Panc1 (cell line): Measurements from ENCODE around the gene PCBD2. TPM values are rescaled to one million over a fixed set of nuclear protein-coding genes. Genes with fewer than 3 reads are reported as not detected.
"Not testable (repeated sequence)": the region's sequence is repeated elsewhere in the genome, so short reads cannot be mapped to it uniquely, and the experiment has no call there.

Experiments used
- ATAC-seq: fragments of 200-7000 bp; cut with Tn5 transposase; 2 replicates; pipeline ENCODE4 v1.9.1; 2020; ENCODE audit warnings: mild to moderate bottlenecking, moderate library complexity
- BruUV-seq: library from RNA; stranded (reverse); fragments of 400-500 nt; replicated peaks from 2 replicates; lab custom pipeline; 2021; lab: Mats Ljungman, UMichigan
- CTCF ChIA-PET: fragments of 300-600 bp; sonication (Branson Sonifier 250); formaldehyde crosslinking; loops from one replicate; lab custom pipeline; 2022; ENCODE audit warnings: antibody characterized with exemption; lab: Charles Lee
- POLR2A ChIA-PET: fragments of 300-600 bp; sonication (Branson Sonifier 250); formaldehyde crosslinking; loops from one replicate; lab custom pipeline; 2022; ENCODE audit warnings: antibody characterized with exemption; lab: Charles Lee
- DNase-seq: peaks from one replicate; pipeline ENCODE4 v3.0.0-alpha.2; 2010; ENCODE audit warnings: low read depth, low spot score
- H3K27ac ChIP-seq: 2 replicates; pipeline ENCODE4 v1.5.1; 2011; ENCODE audit warnings: mild to moderate bottlenecking, low read length, inconsistent platforms
- H3K27me3 ChIP-seq: fragments of 200-500 bp; sonication (Bioruptor generic); 2 replicates; pipeline ENCODE4 v1.6.0; 2014; ENCODE audit warnings: low read length, inconsistent platforms; ENCODE audit not compliant: control insufficient read depth, insufficient read depth
- H3K36me3 ChIP-seq: fragments of 200-500 bp; sonication (Bioruptor generic); 2 replicates; pipeline ENCODE4 v1.5.1; 2014; ENCODE audit warnings: inconsistent platforms, mild to moderate bottlenecking, low read length, moderate library complexity; ENCODE audit not compliant: control insufficient read depth, insufficient read depth
- H3K4me1 ChIP-seq: 2 replicates; pipeline ENCODE4 v1.5.1; 2011; ENCODE audit warnings: inconsistent platforms, mild to moderate bottlenecking, low read length, moderate library complexity; ENCODE audit not compliant: control insufficient read depth, insufficient read depth
- H3K4me3 ChIP-seq, 2 experiments: 2 replicates each; pipeline ENCODE4 v1.5.1; 2011 to 2012; ENCODE audit warnings: low read depth in 2 of 2, low read length in 2 of 2, mild to moderate bottlenecking in 2 of 2, inconsistent platforms in 1 of 2, moderate library complexity in 1 of 2
- H3K9me3 ChIP-seq: fragments of 200-500 bp; sonication (Bioruptor generic); 2 replicates; pipeline ENCODE4 v1.5.1; 2014; ENCODE audit warnings: low read depth, mild to moderate bottlenecking, inconsistent platforms, low read length, moderate library complexity; ENCODE audit not compliant: control insufficient read depth, insufficient read depth
- CTCF ChIP-seq: fragments of 450-650 bp; IDR thresholded peaks from 2 replicates; pipeline ENCODE4 v1.5.1; 2017; ENCODE audit warnings: mild to moderate bottlenecking
- POLR2AphosphoS5 ChIP-seq: IDR thresholded peaks from 2 replicates; pipeline ENCODE4 v1.6.1; 2012; ENCODE audit warnings: mild to moderate bottlenecking, low read depth, low read length, moderate library complexity
- REST ChIP-seq, 2 experiments: IDR thresholded peaks; 2 replicates each; pipeline ENCODE4 v1.6.1; 2011 to 2012; ENCODE audit warnings: low read depth in 2 of 2, control low read depth in 1 of 2, low read length in 1 of 2, mild to moderate bottlenecking in 1 of 2, moderate library complexity in 1 of 2; ENCODE audit not compliant: insufficient read depth in 1 of 2
- SIN3A ChIP-seq: IDR thresholded peaks from 2 replicates; pipeline ENCODE4 v1.6.1; 2012; ENCODE audit warnings: low read depth, mild to moderate bottlenecking, low read length, moderate library complexity, borderline replicate concordance; ENCODE audit not compliant: insufficient read depth
- TCF7L2 ChIP-seq: IDR thresholded peaks from 2 replicates; pipeline ENCODE4 v1.6.1; 2011; ENCODE audit warnings: mild to moderate bottlenecking, low read depth, low read length, inconsistent platforms
- in situ Hi-C: cut with HindIII; loops from 2 replicates; pipeline ENCODE4 v1.10.0; 2016; ENCODE audit warnings: low sequenced_read_pairs, low pct_unique_long_range_greater_than_20kb
- intact Hi-C: fragments of 100-400 bp; cut with micrococcal nuclease; formaldehyde crosslinking; loops from one replicate; pipeline ENCODE4 v1.10.0; 2022; ENCODE audit not compliant: unreplicated experiment
- total RNA-seq: library from RNA; stranded (reverse); gene quantifications from one replicate; pipeline ENCODE4 v1.2.1, GENCODE V29; 2021; ENCODE audit not compliant: unreplicated experiment

PCBD2 gene
- total RNA-seq, 1 experiment from 2014 or later: 19.8 TPM

- no peak for ATAC-seq
- H3K4me1 ChIP-seq: no peaks in the 10 kb centered on the region
- no peaks in the 10 kb centered on the region for H3K27me3 ChIP-seq
- ChIA-PET POLR2A (no interaction called here), CTCF (no interaction called here)
- DNase-seq: no peak
- no TSS peak for BruUV-seq
- in situ Hi-C loops: no loop called here
- TF ChIP-seq REST (IDR thresholded peaks at IDR 0.05; ENCODE audit: insufficient read depth in 1 of 2, low read depth in 2 of 2, low read length in 1 of 2) (no peak), CTCF (no peak), SIN3A (no peak), TCF7L2 (no peak), POLR2AphosphoS5 (no peak)
- H3K36me3 ChIP-seq: no peaks in the 10 kb centered on the region
- intact Hi-C loops: no loop called here
- H3K9me3 ChIP-seq: peaks cover 6% of the 10 kb centered on the region; the same call in 1 of the 2 replicates
- H3K4me3 ChIP-seq: no peak overlapping the region
- no peak overlapping the region for H3K27ac ChIP-seq
Measured at GRCh38 chr5:134989266-134989830, 84.4 kb downstream of the PCBD2 start.

- in situ Hi-C loops, BruUV-seq, H3K9me3 ChIP-seq, H3K4me3 ChIP-seq, CTCF ChIA-PET, POLR2A ChIA-PET, H3K27ac ChIP-seq, H3K36me3 ChIP-seq, DNase-seq, ATAC-seq, H3K4me1 ChIP-seq, intact Hi-C loops, H3K27me3 ChIP-seq: not testable (repeated sequence)
Measured at GRCh38 chr5:134990183-134990582, 85.3 kb downstream of the PCBD2 start.

- Histone ChIP-seq H3K27ac (no peak overlapping the region), H3K4me1 (no peaks in the 10 kb centered on the region), H3K27me3 (no peaks in the 10 kb centered on the region), H3K4me3 (no peak overlapping the region), H3K36me3 (no peaks in the 10 kb centered on the region), H3K9me3 (peaks cover 6% of the 10 kb centered on the region; the same call in 1 of the 2 replicates)
- ChIA-PET POLR2A (no interaction called here), CTCF (no interaction called here)
- intact Hi-C loops: no loop called here
- TF ChIP-seq CTCF: no peak
- no peak for TF ChIP-seq POLR2AphosphoS5
- no peak for TF ChIP-seq REST (IDR thresholded peaks at IDR 0.05; ENCODE audit: insufficient read depth in 1 of 2, low read depth in 2 of 2, low read length in 1 of 2)
- TF ChIP-seq SIN3A: no peak
- TF ChIP-seq TCF7L2: no peak
- BruUV-seq: no TSS peak
- no peak for ATAC-seq
- in situ Hi-C loops: no loop called here
- no peak for DNase-seq
Measured at GRCh38 chr5:134992148-134992547, 87.2 kb downstream of the PCBD2 start.
